Body of pancreas (tissue), 4 donors: Measurements from ENCODE around the gene TAC3.
"Not testable (repeated sequence)": the region's sequence is repeated elsewhere in the genome, so short reads cannot be mapped to it uniquely, and the experiment has no call there.

ENCODE experiments used
- POLR2A ChIP-seq, 3 donors: fragments of 450-650 bp; IDR thresholded peaks; one replicate each; pipeline ENCODE4 v1.6.1; 2016; ENCODE audit warnings: antibody characterized with exemption in 3 of 3, mild to moderate bottlenecking in 2 of 3
- TF ChIP-seq, protein P1 (sequence below), 7 experiments: fragments of 450-650 bp in 4 of 7; fragments of 200-600 bp in 3 of 7; sonication (generic) in 3 of 7; IDR thresholded peaks; one replicate each; pipeline ENCODE4 v1.5.1; 2016 to 2019; ENCODE audit warnings: antibody characterized with exemption in 7 of 7

DNA sequence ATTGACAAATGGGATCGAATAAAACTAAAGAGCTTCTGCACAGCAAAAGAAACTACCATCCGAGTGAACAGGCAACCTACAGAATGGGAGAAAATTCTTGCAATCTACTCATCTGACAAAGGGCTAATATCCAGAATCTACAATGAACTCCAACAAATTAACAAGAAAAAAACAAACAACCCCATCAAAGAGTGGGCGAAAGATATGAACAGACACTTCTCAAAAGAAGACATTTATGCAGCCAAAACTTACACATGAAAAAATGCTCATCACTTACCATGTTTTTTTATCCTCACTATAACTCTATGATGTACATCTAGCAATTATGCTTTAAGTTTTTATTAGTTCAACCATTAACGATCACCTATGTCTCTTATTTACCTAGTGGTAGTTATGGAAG lies 37.6 kb upstream of the TAC3 start:
- TF ChIP-seq, protein P1, sequence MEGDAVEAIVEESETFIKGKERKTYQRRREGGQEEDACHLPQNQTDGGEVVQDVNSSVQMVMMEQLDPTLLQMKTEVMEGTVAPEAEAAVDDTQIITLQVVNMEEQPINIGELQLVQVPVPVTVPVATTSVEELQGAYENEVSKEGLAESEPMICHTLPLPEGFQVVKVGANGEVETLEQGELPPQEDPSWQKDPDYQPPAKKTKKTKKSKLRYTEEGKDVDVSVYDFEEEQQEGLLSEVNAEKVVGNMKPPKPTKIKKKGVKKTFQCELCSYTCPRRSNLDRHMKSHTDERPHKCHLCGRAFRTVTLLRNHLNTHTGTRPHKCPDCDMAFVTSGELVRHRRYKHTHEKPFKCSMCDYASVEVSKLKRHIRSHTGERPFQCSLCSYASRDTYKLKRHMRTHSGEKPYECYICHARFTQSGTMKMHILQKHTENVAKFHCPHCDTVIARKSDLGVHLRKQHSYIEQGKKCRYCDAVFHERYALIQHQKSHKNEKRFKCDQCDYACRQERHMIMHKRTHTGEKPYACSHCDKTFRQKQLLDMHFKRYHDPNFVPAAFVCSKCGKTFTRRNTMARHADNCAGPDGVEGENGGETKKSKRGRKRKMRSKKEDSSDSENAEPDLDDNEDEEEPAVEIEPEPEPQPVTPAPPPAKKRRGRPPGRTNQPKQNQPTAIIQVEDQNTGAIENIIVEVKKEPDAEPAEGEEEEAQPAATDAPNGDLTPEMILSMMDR (IDR thresholded peaks at IDR 0.05): not testable (repeated sequence)
- not testable (repeated sequence) for TF ChIP-seq POLR2A (IDR thresholded peaks at IDR 0.05)
